Fibroblast of skin of scalp (primary cell): ENCODE results near the gene IFNGR2.
"Not testable (repeated sequence)": the region's sequence is repeated elsewhere in the genome, so short reads cannot be mapped to it uniquely, and the experiment has no call there.

Experiments used
- DNase-seq: peaks from one replicate; pipeline ENCODE4 v3.0.0-alpha.2; 2013

The IFNGR2 gene

DNA sequence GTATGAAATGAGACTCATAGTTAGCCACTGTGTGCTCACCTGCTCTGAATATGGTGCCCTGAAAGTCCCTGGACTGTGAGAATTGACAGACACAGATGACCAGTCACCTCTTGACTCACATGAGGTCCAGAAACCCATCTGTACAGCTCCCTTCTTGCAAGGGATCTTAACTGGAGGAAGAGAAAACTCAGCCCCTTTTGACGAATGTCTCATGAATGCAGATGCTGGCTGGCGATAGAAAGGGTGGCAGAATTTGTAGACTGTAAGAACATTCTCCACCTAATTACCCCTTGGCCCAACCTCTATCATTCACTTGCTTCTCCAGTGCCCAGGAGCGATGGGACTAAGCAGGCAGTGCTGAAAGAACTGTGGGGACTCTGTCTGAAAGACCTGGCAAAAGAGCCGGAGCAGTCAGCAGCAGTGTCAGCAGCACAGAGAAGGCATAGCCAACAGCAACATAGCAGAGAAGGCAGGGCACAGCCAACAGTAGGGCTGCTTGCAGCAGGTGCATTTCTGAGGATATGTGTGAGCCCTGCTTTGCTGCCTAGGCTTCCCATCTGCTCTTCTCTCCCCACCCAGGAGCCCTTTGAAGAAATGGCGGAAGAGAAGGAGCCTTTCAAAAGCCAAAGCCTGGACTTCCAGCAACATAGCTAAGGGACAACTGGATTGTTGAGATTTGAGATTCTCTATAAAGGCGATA lies 25.8 kb upstream of the IFNGR2 start:
- no peak for DNase-seq

GRCh38 chr21:33378081-33378480 lies 25.1 kb upstream of the IFNGR2 start:
- DNase-seq: no peak

GRCh38 chr21:33379934-33380333 lies 23.3 kb upstream of the IFNGR2 start:
- DNase-seq: peak; percentile 42

DNA sequence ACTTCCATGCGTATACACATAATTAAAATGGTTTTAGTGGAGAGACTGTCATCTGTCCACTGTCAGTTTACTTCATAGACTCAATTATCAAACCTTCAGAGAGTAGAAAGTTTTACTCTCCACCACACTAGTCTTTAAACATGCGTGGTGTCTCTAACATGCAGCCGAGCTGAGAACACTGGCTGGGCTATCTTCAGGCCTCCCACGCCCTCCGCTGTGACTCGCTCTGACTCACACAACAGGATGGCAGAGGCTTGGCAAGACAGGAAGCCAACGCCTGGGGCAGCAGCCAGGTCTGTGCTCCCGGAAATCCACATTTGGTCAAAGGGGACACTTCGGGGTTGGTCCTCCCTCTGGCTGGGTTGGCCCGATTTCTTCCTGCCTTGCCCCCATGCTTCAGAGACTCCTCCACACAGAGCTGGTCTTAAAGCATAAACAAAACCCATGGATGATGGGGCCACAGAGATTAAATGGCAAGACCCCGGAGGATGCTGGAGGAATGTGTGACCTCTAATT lies 22.7 kb upstream of the IFNGR2 start:
- DNase-seq: peak; percentile 95

DNA sequence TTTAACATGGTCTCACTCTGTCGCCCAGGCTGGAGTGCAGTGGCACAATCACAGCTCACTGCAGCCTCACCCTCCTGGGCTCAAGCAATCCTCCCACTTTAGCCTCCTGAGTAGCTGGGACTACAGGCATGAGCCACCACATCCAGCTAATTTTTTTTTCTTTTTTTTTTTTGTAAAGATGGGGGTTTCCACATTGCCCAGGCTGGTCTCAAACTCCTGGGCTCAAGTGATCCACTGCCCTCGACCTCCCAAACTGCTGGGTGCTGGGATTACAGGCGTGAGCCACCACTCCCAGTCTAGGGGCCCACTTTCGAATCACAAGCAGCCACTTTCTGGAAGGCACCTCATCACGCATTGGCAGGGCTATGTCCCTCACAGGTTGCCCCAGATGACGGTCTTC lies 21.8 kb upstream of the IFNGR2 start:
- not testable (repeated sequence) for DNase-seq

DNA sequence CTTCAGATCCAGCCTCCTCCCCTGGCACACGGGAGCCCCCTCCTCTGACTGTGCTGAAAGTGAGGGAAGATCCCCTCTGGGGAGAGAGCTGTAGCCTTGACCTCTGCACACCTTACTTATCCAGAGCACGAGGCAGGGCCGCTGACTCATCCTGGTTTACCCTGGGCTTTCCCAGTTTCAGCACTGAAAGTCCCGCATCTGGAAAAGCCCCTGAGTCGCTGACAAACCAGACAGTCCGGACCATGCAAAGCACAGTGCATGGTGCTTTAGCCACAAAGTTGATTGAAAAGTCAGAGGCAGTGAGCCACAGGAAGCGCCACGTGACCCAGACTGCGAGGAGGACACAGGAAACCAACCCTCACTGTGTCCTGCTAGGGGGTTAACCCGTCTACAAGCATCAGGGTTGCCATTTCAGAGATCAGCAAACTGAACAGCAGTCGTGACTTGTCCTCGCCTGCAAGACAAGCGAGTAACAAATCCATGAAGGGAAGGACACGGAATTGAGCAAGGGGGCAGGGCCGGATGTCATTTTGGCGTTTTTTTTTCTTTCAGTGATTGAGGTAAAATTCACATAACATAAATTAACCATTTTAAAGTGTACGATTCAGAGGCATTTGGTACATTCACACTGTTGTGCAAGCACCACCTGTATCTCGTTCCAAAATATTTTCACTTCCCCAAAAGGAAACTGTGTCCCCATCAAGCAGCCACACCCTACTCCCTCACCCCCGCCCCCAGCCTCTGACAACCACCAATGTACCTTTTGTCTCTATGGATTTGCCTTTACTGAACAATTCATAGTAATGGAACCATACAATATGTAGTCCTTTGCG lies 19.9 kb upstream of the IFNGR2 start:
- peak; percentile 67 for DNase-seq

- DNase-seq: no peak
These were observed 18.3 kb upstream of the IFNGR2 start for GRCh38 chr21:33384841-33385331.

- DNase-seq: no peak
These were observed 16.9 kb upstream of the IFNGR2 start for GRCh38 chr21:33386222-33386784.

- DNase-seq: no peak
These were observed 15.9 kb upstream of the IFNGR2 start for GRCh38 chr21:33387294-33387693.

DNA sequence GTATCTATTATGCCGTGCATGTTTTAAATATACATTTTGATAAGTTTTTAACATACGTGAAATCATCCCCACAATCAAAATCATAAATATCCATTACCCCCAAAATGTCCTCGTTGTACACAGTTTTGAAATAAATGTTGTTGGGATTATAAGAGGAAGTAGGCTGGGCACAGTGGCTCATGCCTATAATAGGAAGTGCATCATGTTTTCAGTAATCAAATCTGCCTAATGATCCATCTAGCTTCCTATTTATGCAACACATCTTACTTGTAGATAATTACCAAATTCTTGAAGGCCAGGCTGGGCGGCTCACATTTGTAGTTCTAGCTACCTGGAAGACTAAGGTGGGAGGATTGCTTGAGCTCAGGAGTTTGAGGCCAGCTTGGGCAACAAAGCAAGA lies 15.0 kb upstream of the IFNGR2 start:
- DNase-seq: no peak

GRCh38 chr21:33390479-33390878 lies 12.7 kb upstream of the IFNGR2 start:
- no peak for DNase-seq

DNA sequence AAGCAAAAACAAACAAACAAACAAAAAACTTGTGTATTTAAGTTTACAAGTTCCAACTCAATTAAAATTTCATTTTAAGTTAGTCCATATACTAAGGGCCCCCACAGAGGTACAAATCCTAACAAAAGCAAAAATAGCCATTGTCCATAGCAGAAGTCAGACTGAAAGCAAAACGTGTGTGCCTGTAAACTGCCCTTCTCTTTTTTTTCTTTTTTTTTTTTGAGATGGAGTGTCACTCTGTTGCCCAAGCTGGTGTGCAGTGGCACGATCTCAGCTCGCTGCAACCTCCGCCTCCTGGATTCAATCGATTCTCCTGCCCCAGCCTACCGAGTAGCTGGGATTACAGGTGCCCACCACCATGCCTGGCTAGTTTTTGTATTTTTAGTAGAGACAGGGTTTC lies 11.6 kb upstream of the IFNGR2 start:
- no peak for DNase-seq

DNA sequence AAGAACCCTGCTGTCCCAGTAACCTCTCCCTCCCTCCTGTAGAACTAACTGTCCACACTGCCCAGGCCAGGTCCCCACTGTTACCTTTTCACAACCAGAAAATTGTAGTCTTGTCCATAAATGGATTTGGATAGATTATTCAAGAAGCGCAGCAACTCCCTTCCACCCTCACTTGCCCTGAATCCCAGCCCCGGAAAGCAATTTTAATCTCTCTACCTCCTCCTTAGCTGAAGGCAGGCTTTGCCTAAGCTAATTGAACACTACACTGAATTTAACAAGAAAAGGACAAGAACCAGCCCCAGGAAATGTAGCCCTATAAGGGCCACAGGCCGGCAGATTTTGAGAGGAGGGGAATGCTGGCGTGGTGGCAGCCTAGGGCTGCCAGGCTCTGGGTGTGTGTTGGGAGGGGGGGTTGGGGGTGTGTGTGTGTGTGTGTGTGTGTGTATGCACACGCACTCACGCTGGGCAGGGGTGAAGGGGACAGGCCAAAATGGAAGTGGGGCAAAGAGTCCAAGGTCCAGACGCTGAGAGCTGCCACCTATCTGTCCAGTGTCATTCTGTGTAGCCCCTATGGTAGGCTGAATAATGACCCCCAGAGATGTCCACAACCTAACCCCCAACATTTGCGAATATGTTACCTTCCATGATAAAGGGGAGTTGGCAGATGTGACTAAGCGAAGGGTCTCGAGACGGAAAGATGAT lies 10.8 kb upstream of the IFNGR2 start:
- no peak for DNase-seq

- DNase-seq: no peak
These were observed 9.9 kb upstream of the IFNGR2 start for GRCh38 chr21:33393348-33393747.

GRCh38 chr21:33394260-33394659 lies 9.0 kb upstream of the IFNGR2 start:
- DNase-seq: no peak

DNA sequence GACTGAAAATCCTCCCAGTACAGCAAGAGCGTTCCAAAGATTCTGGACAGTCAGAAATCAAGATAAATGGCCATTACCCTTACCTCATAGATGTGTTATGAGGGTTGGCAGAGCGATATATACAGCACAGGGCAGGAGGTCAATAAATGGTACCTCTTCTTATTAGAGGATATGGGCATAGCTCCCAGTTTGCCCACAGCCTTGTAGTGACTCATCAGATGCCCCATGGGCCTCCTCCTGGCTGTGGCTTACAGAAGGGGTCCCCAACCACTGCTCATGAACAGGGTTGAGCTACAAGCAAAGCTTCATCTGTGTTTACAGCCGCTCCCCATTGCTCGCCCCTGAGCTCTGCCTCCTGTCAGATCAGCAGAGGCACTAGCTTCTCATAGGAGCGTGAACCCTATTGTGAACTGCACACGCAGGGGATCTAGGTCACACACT lies 7.3 kb upstream of the IFNGR2 start:
- DNase-seq: peak; percentile 41

DNA sequence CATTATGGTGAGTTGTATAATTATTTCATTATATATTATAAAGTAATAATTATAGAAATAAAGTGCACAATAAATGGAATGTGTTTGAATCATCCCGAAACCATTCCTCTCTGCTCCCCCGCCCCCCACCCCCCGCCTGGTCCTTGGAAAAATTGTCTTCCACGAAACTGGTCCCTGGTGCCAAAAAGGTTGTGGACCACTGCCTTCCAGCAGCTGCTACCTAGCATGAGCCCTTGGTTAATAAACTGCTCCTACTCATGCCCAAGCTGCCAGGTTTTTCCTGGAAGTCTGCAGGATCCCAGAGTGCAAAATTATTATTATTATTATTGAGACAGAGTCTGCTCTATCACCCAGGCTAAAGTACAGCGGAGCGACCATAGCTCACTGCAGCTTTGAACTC lies 6.8 kb upstream of the IFNGR2 start:
- DNase-seq: peak; percentile 34

- DNase-seq: peak; percentile 96
These were observed 6.3 kb upstream of the IFNGR2 start for GRCh38 chr21:33396951-33397350.

GRCh38 chr21:33397717-33398116 lies 5.5 kb upstream of the IFNGR2 start:
- no peak for DNase-seq

DNA sequence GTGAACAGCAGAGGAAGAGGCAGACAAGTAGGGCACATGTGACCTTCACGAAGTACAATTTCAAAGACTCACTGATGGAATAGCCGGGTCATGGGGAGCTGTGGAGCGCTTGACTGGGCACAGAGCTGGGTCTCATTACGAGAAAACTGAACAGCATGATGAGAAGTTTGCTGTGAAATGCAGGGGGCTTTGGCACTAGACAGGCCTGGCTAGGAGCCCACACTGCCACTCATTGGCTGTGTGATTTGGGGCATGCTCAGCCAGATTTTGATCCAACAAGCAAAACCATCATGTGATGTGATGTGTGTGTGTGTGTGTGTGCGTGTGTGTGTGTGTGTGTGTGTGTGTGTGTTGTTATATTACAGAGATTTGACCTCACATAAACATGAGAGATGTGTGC lies 4.9 kb upstream of the IFNGR2 start:
- no peak for DNase-seq

DNA sequence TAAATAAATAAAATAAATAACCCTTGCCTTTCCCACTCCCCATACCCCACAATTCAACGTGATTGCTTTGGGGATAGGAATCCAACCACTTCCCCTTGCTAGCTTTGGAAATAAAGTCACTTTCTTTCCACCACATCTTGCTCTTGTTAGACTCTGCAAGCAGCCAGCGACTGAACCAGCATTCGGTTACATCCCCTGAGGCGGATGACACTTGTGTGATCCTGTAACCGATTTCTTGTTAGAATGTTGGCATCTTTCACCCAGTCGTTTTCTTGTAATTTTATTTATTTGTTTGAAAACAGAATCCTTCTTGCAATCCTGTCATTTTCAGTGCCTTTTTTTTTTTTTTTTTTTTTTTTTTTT lies 1.6 kb upstream of the IFNGR2 start:
- peak; percentile 55 for DNase-seq
